Transverse colon (tissue), 4 donors: Measurements from ENCODE around the gene NRBF2. TPM values are rescaled to one million over a fixed set of nuclear protein-coding genes. Genes with fewer than 3 reads are reported as not detected.
A peak's percentile ranks its signal among the peaks of the same experiment; 100 is the strongest.

Experiments
- DNase-seq: peaks from one replicate; pipeline ENCODE4 v3.0.0-alpha.2; 2019
- H3K27ac ChIP-seq, 4 donors: fragments of 200-600 bp; sonication (generic); 2 replicates each; pipeline ENCODE4 v1.5.1; 2016 to 2018; ENCODE audit warnings: inconsistent platforms in 4 of 4
- H3K27me3 ChIP-seq: fragments of 200-600 bp; sonication (generic); 2 replicates; pipeline ENCODE4 v1.5.1; 2017; ENCODE audit warnings: inconsistent platforms
- H3K36me3 ChIP-seq, 4 donors: fragments of 200-600 bp; sonication (generic); 2 replicates each; pipeline ENCODE4 v1.5.1; 2017 to 2019; ENCODE audit warnings: inconsistent platforms in 4 of 4
- H3K4me1 ChIP-seq, 4 donors: fragments of 200-600 bp; sonication (generic); 2 replicates each; pipeline ENCODE4 v1.5.1; 2017 to 2020; ENCODE audit warnings: inconsistent platforms in 4 of 4
- H3K4me3 ChIP-seq, 4 donors: fragments of 200-600 bp; sonication (generic); 1 replicate in 1 of 4; 2 replicates in 3 of 4; pipeline versions ENCODE4 v1.5.1 to v1.6.1; 2017 to 2019; ENCODE audit warnings: inconsistent platforms in 4 of 4
- H3K9me3 ChIP-seq, 2 donors: fragments of 200-600 bp; sonication (generic); 2 replicates each; pipeline ENCODE4 v1.5.1; 2017 to 2019; ENCODE audit warnings: inconsistent platforms in 2 of 2
- EP300 ChIP-seq: sonication (generic); formaldehyde crosslinking; IDR thresholded peaks from one replicate; pipeline ENCODE4 v1.6.1; 2017; ENCODE audit warnings: antibody characterized with exemption, low read depth
- POLR2A ChIP-seq: fragments of 450-650 bp; IDR thresholded peaks from one replicate; pipeline ENCODE4 v1.6.1; 2016; ENCODE audit warnings: antibody characterized with exemption, mild to moderate bottlenecking, moderate library complexity
- POLR2AphosphoS5 ChIP-seq, 3 donors: sonication (generic); formaldehyde crosslinking; IDR thresholded peaks; one replicate each; pipeline ENCODE4 v1.6.1; 2016; ENCODE audit warnings: antibody characterized with exemption in 3 of 3
- WGBS, 2 donors: methylation state at CpG; one replicate each; pipeline ENCODE4 v1.1.5; 2018; ENCODE audit warnings: low coverage in 1 of 2; 5-methylcytosine and 5-hydroxymethylcytosine counted together
- in situ Hi-C, 4 donors: fragments of 200-750 bp; cut with MboI; loops; one replicate each; pipeline versions ENCODE4 v1.15.0 to v1.15.1; 2017; ENCODE audit warnings: low sequenced_read_pairs in 3 of 4, low pct_ligation_motif_present in 1 of 4, low pct_unique_long_range_greater_than_20kb in 1 of 4
- intact Hi-C: fragments of 100-400 bp; cut with DNase I; formaldehyde crosslinking; loops from one replicate; pipeline ENCODE4 v1.15.1; 2023; ENCODE audit warnings: low total_unique reads
- total RNA-seq, 4 donors: library from RNA; depleted of rRNA; stranded (reverse); fragments of >200 nt; gene quantifications; one replicate each; pipeline ENCODE4 v1.1.0, GENCODE V29; 2016
- TF ChIP-seq, protein P1 (sequence below), 5 experiments: fragments of 200-600 bp in 3 of 5; fragments of 450-650 bp in 2 of 5; sonication (generic) in 3 of 5; IDR thresholded peaks; 1 replicate in 2 of 5; 2 replicates in 3 of 5; pipeline ENCODE4 v1.5.1; 2016 to 2017; ENCODE audit warnings: antibody characterized with exemption in 5 of 5, inconsistent platforms in 3 of 5, mild to moderate bottlenecking in 2 of 5, moderate library complexity in 1 of 5

The NRBF2 gene
- total RNA-seq, 4 donors from 2014 or later: 1.4 to 21.3 (median 17.6) TPM

GRCh38 chr10:63175534-63175933, 42.4 kb downstream of the NRBF2 start:
- H3K36me3 ChIP-seq: peaks cover 0 to 42% (median 15%) of the 10 kb centered on the region in 4 donors

GRCh38 chr10:63192826-63193225, 59.7 kb downstream of the NRBF2 start:
- H3K4me3 ChIP-seq: no peak overlapping the region
- TF ChIP-seq, protein P1, sequence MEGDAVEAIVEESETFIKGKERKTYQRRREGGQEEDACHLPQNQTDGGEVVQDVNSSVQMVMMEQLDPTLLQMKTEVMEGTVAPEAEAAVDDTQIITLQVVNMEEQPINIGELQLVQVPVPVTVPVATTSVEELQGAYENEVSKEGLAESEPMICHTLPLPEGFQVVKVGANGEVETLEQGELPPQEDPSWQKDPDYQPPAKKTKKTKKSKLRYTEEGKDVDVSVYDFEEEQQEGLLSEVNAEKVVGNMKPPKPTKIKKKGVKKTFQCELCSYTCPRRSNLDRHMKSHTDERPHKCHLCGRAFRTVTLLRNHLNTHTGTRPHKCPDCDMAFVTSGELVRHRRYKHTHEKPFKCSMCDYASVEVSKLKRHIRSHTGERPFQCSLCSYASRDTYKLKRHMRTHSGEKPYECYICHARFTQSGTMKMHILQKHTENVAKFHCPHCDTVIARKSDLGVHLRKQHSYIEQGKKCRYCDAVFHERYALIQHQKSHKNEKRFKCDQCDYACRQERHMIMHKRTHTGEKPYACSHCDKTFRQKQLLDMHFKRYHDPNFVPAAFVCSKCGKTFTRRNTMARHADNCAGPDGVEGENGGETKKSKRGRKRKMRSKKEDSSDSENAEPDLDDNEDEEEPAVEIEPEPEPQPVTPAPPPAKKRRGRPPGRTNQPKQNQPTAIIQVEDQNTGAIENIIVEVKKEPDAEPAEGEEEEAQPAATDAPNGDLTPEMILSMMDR (IDR thresholded peaks at IDR 0.05): no peak
- TF ChIP-seq POLR2A (no peak), POLR2AphosphoS5 (IDR thresholded peaks at IDR 0.05) (no peak), EP300 (no peak)
- intact Hi-C loops: no loop called here
- no peak overlapping the region for H3K27ac ChIP-seq
- H3K27me3 ChIP-seq: no peaks in the 10 kb centered on the region
- H3K4me1 ChIP-seq: no peaks in the 10 kb centered on the region
- no peaks in the 10 kb centered on the region for H3K9me3 ChIP-seq
- H3K36me3 ChIP-seq: peaks cover 0 to 73% (median 28%) of the 10 kb centered on the region in 4 donors
- 67 to 88% methylated on average over 1 of the region's 1 CpG for WGBS, 2 donors
- in situ Hi-C loops: no loop called here
- DNase-seq: no peak

More at GRCh38 chr10:63175534-63175933, 42.4 kb downstream of the NRBF2 start:
- Histone ChIP-seq H3K9me3 (no peaks in the 10 kb centered on the region), H3K27me3 (no peaks in the 10 kb centered on the region), H3K4me1 (peaks cover 0 to 10% (median 0%) of the 10 kb centered on the region in 4 donors), H3K4me3 (no peak overlapping the region), H3K27ac (no peak overlapping the region)
- intact Hi-C loops: no loop called here
- 86 to 90% methylated on average over 1 of the region's 1 CpG for WGBS, 2 donors
- in situ Hi-C loops: no loop called here
- TF ChIP-seq, protein P1 (IDR thresholded peaks at IDR 0.05): no peak
- TF ChIP-seq POLR2AphosphoS5 (IDR thresholded peaks at IDR 0.05): no peak
- no peak for TF ChIP-seq POLR2A
- no peak for TF ChIP-seq EP300
- DNase-seq: no peak

GRCh38 chr10:63197344-63198092, 64.4 kb downstream of the NRBF2 start:
- no peaks in the 10 kb centered on the region for H3K9me3 ChIP-seq
- in situ Hi-C loops: no loop called here
- H3K4me1 ChIP-seq: peaks cover 0 to under 1% (median 0%) of the 10 kb centered on the region in 4 donors
- H3K27me3 ChIP-seq: no peaks in the 10 kb centered on the region
- no peak for DNase-seq
- H3K27ac ChIP-seq: peak overlapping the region in 1 of 4 donors; percentile 10
- no peak overlapping the region for H3K4me3 ChIP-seq
- peaks cover 0 to 65% (median 16%) of the 10 kb centered on the region in 4 donors for H3K36me3 ChIP-seq
- TF ChIP-seq EP300: no peak
- TF ChIP-seq POLR2A: no peak
- TF ChIP-seq, protein P1 (IDR thresholded peaks at IDR 0.05): no peak
- TF ChIP-seq POLR2AphosphoS5 (IDR thresholded peaks at IDR 0.05): no peak
- 75 to 77% methylated on average over 2 of the region's 2 CpGs for WGBS, 2 donors
- intact Hi-C loops: no loop called here

- intact Hi-C loops: no loop called here
- in situ Hi-C loops: loop anchor here in 3 of 4 donors (25.0 kb wide), 3 partner anchors 263 to 513 kb away; partner anchors contain the start of gene JMJD1C (in 2 of the 3)
- H3K27ac ChIP-seq: no peak overlapping the region
- no peaks in the 10 kb centered on the region for H3K9me3 ChIP-seq
- H3K27me3 ChIP-seq: no peaks in the 10 kb centered on the region
- peaks cover 0 to 43% (median 6%) of the 10 kb centered on the region in 4 donors for H3K36me3 ChIP-seq
- WGBS, 2 donors: 97 to 100% methylated on average over 2 of the region's 2 CpGs
- no peak for DNase-seq
- peaks cover 0 to 14% (median 0%) of the 10 kb centered on the region in 4 donors for H3K4me1 ChIP-seq
- no peak overlapping the region for H3K4me3 ChIP-seq
- TF ChIP-seq POLR2A (no peak), EP300 (no peak), POLR2AphosphoS5 (IDR thresholded peaks at IDR 0.05) (no peak)
- TF ChIP-seq, protein P1 (IDR thresholded peaks at IDR 0.05): no peak
Observed at GRCh38 chr10:63199716-63200115, 66.6 kb downstream of the NRBF2 start.
